HL-60/S4 treated with retinoic acid at 250 ng/mL for 4 days and 3 days (cell line): ENCODE data around the gene SUGCT.
"Not testable (repeated sequence)": the region's sequence is repeated elsewhere in the genome, so short reads cannot be mapped to it uniquely, and the experiment has no call there.

Source experiments
- in situ Hi-C: fragments of 300-500 bp; cut with MboI; formaldehyde crosslinking; loops from 2 replicates; pipeline ENCODE4 v1.7.0; 2022; ENCODE audit warnings: low sequenced_read_pairs

Gene SUGCT

DNA sequence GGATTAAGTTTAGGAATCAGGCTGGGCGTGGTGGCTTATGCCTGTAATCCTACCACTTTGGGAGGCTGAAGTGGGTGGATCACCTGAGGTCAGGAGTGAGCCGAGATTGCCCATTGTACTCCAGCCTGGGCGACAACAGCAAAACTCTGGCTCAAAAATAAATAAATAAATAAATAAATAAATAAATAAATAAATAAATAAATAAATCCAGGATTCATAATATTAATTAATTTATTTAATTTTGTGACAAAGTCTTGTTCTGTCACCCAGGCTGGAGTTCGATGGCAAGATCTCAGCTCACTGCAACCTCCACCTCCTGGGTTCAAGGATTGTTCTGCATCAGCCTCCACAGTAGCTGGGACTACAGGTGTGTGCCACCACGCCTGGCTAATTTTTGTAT, 4.2 kb downstream of the SUGCT start:
- in situ Hi-C loops: no loop called here

DNA sequence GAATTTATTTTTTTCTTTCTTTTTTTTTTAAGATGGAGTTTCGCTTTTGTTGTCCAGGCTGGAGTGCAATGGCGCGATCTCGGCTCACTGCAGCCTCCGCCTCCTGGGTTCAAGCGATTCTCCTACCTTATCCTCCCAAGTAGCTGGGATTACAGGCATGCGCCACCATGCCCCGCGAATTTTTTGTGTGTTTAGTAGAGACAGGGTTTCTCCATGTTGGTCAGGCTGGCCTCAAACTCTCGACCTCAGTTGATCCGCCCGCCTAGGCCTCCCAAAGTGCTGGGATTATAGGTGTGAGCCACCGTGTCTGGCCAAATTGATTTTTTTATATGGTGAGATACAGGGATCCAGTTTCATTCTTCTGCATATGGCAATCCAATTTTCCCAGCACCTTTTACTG, 5.1 kb downstream of the SUGCT start:
- in situ Hi-C loops: not testable (repeated sequence)

DNA sequence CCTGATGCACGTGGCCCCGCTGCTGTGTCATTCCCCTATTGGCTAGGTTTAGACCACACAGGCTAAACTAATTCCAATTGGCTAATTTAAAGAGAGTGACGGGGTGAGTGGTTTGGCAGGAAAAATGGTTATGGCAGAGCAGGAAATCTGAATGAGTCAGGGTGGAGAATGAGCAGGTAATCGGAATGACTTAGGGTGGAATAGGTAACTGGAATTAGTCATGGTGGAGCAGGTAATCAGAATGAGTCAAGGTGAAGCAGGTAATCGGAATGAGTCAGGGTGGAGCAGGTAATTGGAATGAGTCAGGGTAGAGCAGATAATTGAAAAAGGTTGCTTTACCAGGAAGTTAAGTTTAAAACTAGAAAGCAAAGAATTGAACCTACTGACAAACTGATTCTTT, 7.1 kb downstream of the SUGCT start:
- in situ Hi-C loops: not testable (repeated sequence)

GRCh38 chr7:40145596-40146130, 10.9 kb downstream of the SUGCT start:
- in situ Hi-C loops: not testable (repeated sequence)

DNA sequence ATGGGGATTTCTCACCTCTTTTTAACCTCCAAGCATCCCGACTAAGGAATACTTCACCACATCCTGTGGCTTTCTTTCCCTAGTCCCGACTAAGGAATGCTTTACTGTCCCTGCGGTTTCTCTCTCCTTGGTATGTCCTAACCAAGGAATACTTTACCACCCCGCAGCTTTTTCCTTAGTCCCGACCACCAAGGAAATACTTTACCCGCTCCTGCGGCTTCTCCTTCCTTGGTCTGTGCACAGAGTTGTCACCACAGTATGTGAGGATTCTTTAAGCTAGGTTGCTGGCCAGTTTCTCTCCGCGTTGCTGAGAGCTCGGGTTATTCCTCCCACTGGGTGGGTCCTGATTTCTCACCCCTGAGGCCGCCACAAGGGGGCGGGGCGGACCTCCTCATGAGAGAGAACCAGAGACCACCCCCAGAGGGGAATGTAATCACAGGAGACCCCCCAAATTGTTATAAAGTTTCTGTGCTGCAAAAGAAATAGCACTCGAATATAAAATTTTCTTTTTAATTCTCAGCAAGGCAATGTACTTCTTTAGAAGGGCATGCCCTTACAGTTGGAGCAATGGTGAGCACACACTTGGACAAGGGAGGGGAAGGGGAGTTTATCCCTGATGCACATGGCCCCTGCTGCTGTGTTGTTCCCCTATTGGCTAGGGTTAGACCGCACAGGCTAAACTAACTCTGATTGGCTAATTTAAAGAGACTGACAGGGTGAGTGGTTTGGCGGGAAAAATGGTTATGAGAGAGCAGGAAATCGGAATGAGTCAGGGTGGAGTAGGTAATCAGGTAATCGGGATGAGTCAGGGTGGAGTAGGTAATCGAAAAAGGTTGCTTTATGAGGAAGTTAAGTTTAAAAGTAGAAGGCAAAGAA, 12.8 kb downstream of the SUGCT start:
- in situ Hi-C loops: no loop called here

DNA sequence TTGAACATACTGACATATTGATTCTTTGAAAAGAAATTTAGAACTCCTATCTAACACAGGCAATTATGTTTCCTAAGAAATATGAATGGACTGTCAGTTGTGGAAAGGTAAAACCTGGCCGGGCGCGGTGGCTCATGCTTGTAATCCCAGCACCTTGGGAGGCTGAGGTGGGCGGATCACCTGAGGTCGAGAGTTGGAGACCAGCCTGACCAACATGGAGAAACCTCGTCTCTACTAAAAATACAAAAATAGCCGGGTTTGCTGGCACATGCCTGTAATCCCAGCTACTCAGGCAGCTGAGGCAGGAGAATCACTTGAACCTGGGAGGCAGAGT, 13.4 kb downstream of the SUGCT start:
- in situ Hi-C loops: not testable (repeated sequence)

- in situ Hi-C loops: no loop called here
These were observed 13.9 kb downstream of the SUGCT start for GRCh38 chr7:40148671-40149070.

GRCh38 chr7:40151504-40151903, 16.7 kb downstream of the SUGCT start:
- in situ Hi-C loops: no loop called here

DNA sequence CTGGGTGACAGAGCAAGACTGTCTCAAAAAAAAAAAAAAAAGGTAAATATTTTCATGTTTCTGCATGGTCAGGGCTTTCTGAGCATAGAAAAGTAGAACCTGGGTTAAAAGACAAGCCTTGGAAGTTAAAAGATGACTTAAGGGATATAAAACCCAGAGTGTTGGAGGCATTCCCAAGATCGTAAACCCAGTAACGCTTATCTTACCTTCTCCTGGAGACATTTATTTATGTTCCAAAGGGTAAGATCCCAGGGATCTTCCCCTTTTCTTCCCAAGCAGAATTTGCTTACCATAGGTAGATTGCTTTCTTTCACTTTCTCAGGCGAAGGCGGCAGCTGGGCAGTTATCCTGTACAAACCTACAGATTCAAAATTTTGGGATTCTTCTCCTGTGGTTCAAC, 22.2 kb downstream of the SUGCT start:
- in situ Hi-C loops: no loop called here

DNA sequence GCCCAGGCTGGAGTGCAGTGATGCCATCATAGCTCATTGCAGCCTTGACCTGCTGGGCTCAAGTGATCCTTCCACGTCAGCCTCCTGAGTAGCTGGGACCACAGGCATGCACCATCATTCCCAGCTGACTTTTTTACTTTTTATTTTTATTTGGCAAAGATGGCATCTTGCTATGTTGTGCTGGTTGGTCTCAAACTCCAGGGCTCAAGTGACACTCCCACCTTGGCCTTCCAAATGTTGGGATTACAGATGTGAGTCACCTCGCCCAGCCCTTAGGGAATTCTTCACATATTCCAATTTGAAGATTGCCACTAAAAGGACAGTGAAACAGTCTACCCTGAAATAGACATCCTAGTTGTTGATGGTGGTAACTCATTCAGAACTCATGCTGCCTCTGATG, 27.7 kb downstream of the SUGCT start:
- in situ Hi-C loops: no loop called here

DNA sequence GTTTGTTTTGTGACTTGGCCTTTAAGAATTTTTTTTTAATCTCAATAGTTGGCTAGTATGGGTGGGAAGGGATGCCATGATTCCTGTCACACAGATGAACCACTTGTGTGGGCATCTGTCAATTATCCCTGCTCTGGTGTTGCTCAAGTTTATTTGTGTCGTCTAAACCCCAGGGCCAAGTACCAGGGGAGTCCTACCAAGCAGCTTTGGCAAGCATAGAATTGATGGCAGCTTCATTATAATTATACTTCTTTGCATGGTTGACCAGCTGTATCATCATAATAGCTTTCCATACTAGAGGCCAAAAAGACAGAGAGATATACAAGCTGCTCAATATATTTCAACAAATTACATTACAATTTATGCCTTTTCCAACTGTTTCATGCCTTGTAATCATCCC, 30.4 kb downstream of the SUGCT start:
- in situ Hi-C loops: no loop called here

GRCh38 chr7:40167291-40167690, 32.5 kb downstream of the SUGCT start:
- in situ Hi-C loops: no loop called here

DNA sequence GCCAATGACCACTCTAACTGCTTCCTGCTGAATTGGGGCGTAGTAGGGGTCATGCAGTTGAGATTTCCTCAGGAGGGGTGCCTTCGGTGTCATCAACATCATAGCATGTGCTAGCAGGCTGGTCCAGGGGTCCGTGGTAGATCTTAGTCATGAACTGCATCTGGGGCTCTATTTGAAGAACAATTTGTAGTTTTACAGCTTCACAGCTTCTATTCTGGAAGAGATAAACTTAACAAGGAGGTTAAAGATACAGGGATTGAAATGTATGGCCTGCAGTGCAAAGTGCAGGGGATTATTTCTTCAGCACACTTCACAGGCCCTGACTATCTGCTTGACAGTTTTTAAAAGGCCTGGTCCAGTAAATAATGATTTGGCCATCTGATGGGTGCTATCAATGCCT, 33.5 kb downstream of the SUGCT start:
- in situ Hi-C loops: not testable (repeated sequence)

- in situ Hi-C loops: not testable (repeated sequence)
These were observed 38.3 kb downstream of the SUGCT start for GRCh38 chr7:40173121-40173520.

DNA sequence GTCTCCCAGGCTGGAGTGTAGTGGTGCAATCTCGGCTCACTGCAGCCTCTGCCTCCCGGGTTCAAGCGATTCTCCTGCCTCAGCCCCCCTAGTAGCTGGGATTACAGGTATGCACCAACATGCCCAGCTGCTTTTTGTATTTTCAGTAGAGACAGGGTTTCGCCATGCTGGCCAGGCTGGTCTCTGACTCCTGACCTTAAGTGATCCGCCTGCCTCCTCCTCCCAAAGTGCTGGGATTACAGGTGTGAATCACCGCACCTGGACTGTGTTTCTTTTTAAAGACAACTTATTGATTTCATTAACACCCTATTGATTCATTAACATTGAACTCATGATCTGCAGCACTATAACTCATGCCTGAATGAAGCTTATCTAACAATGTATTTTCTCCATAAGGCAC, 40.5 kb downstream of the SUGCT start:
- in situ Hi-C loops: not testable (repeated sequence)

- in situ Hi-C loops: no loop called here
These were observed 41.1 kb downstream of the SUGCT start for GRCh38 chr7:40175725-40176510.

DNA sequence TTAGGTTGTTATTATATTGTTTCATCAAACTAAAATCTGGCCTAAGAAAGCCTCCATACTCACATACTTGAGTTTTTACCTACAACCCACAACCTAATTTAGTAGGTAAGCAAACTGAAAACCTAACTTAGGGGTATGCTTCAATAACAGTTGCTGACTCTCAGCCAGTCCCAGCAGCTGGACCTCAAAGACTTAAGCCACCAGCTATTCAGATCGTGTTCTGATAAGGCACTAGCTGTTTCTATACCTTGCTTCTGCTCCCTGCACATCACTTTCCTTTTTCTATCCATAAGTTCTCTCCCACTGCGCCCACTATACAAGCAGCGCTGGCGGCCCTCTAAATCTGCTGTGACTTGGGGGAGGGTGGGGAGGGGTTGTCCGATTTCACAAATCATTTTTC, 42.3 kb downstream of the SUGCT start:
- in situ Hi-C loops: no loop called here

GRCh38 chr7:40182452-40182851, 47.6 kb downstream of the SUGCT start:
- in situ Hi-C loops: no loop called here

GRCh38 chr7:40186586-40186985, 51.8 kb downstream of the SUGCT start:
- in situ Hi-C loops: no loop called here

- in situ Hi-C loops: no loop called here
These were observed 57.2 kb downstream of the SUGCT start for GRCh38 chr7:40192036-40192435.

DNA sequence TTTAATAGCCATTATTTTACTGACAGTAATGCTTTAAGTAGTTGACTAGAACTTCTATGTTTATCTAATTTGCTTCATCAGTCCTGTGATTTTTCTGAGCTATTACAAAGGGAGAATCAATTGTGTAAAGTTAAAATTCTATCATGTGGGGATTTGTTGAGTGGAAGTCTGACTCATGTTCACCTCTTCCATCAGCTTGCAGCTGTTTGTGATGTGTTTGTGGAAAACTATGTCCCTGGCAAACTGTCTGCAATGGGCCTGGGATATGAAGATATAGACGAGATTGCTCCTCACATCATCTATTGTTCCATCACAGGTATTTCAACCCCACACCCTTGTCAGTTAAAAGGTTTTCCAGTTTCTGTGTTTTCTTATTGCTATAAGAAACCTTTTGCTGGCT, 59.9 kb downstream of the SUGCT start:
- in situ Hi-C loops: no loop called here

GRCh38 chr7:40197527-40197926, 62.7 kb downstream of the SUGCT start:
- in situ Hi-C loops: no loop called here
